Loucy (cell line): ENCODE data around the gene CTSH.

Experiments
- EZH2phosphoT487 ChIP-seq: fragments of 200-600 bp; IDR thresholded peaks from 2 replicates; pipeline ENCODE4 v1.6.1; 2018; ENCODE audit warnings: antibody characterized with exemption, mild to moderate bottlenecking, moderate library complexity, borderline replicate concordance
- TF ChIP-seq, protein P1 (sequence below): fragments of 200-600 bp; sonication (generic); conservative IDR thresholded peaks from 2 replicates; pipeline ENCODE4 v1.5.1; 2014; ENCODE audit warnings: mild to moderate bottlenecking, antibody characterized with exemption, low read length

DNA sequence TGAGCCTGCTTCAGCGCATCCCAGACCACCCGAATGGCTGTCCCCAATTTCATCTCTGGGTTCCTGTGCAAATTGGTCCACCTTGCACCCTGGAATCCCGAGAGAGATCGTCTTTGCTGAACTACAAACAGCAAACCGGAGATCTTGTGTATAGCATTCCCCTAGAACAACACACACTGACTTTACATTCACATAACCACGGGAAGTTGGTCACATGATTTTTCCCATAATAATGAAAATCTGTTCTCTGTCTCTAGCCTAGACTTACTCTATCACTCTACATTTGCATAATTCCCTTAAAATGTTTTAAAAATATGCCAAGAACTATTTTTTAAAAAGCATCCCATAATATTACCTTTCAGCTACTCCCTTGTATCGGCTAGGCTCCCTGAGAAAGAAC is 34.6 kb downstream of the CTSH start:
- TF ChIP-seq, protein P1, sequence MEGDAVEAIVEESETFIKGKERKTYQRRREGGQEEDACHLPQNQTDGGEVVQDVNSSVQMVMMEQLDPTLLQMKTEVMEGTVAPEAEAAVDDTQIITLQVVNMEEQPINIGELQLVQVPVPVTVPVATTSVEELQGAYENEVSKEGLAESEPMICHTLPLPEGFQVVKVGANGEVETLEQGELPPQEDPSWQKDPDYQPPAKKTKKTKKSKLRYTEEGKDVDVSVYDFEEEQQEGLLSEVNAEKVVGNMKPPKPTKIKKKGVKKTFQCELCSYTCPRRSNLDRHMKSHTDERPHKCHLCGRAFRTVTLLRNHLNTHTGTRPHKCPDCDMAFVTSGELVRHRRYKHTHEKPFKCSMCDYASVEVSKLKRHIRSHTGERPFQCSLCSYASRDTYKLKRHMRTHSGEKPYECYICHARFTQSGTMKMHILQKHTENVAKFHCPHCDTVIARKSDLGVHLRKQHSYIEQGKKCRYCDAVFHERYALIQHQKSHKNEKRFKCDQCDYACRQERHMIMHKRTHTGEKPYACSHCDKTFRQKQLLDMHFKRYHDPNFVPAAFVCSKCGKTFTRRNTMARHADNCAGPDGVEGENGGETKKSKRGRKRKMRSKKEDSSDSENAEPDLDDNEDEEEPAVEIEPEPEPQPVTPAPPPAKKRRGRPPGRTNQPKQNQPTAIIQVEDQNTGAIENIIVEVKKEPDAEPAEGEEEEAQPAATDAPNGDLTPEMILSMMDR, result no peak
- TF ChIP-seq EZH2phosphoT487, result no peak
